Suppressor macrophage treated with lipopolysaccharide for 4 hours (primary cell): Measurements from ENCODE around the gene PRKACB.

ENCODE experiments used
- DNase-seq: peaks from one replicate; pipeline ENCODE4 v3.0.0-alpha.2; 2020

Gene PRKACB

GRCh38 chr1:84159533-84160240, 15.6 kb downstream of the PRKACB start:
- peak; percentile 71 for DNase-seq

- no peak for DNase-seq
These were observed 18.2 kb downstream of the PRKACB start for GRCh38 chr1:84162295-84162694.

GRCh38 chr1:84163123-84163931, 19.3 kb downstream of the PRKACB start:
- no peak for DNase-seq

GRCh38 chr1:84164161-84164560, 20.1 kb downstream of the PRKACB start:
- no peak for DNase-seq

GRCh38 chr1:84164567-84165021, 20.5 kb downstream of the PRKACB start:
- DNase-seq = no peak

- no peak for DNase-seq
These were observed 21.5 kb downstream of the PRKACB start for GRCh38 chr1:84165601-84166000.

GRCh38 chr1:84166797-84167196, 22.7 kb downstream of the PRKACB start:
- DNase-seq = no peak

- DNase-seq = no peak
These were observed 24.7 kb downstream of the PRKACB start for GRCh38 chr1:84168783-84169182.

- DNase-seq = no peak
These were observed 26.1 kb downstream of the PRKACB start for GRCh38 chr1:84170171-84170570.

- DNase-seq = no peak
These were observed 27.4 kb downstream of the PRKACB start for GRCh38 chr1:84171481-84171880.

- no peak for DNase-seq
These were observed 30.0 kb downstream of the PRKACB start for GRCh38 chr1:84174051-84174556.

GRCh38 chr1:84181350-84182005, 37.4 kb downstream of the PRKACB start:
- no peak for DNase-seq

- no peak for DNase-seq
These were observed 46.4 kb downstream of the PRKACB start for GRCh38 chr1:84190455-84190854.

GRCh38 chr1:84192681-84193080, 48.6 kb downstream of the PRKACB start:
- DNase-seq = no peak

GRCh38 chr1:84198832-84199231, 54.8 kb downstream of the PRKACB start:
- no peak for DNase-seq

- no peak for DNase-seq
These were observed 55.2 kb downstream of the PRKACB start for GRCh38 chr1:84199257-84199656.

- DNase-seq = no peak
These were observed 58.1 kb downstream of the PRKACB start for GRCh38 chr1:84202126-84202525.

- DNase-seq = no peak
These were observed 62.3 kb downstream of the PRKACB start for GRCh38 chr1:84206375-84206774.

- DNase-seq = no peak
These were observed 64.9 kb downstream of the PRKACB start for GRCh38 chr1:84208935-84209334.

- no peak for DNase-seq
These were observed 70.3 kb downstream of the PRKACB start for GRCh38 chr1:84214115-84214956.

GRCh38 chr1:84217239-84217638, 73.2 kb downstream of the PRKACB start:
- no peak for DNase-seq

GRCh38 chr1:84223751-84224432, 79.8 kb downstream of the PRKACB start:
- no peak for DNase-seq
